ENCODE measurements around the gene TLR8.
"Not testable (repeated sequence)": the region's sequence is repeated elsewhere in the genome, so short reads cannot be mapped to it uniquely, and the experiment has no call there.

Gene TLR8

DNA sequence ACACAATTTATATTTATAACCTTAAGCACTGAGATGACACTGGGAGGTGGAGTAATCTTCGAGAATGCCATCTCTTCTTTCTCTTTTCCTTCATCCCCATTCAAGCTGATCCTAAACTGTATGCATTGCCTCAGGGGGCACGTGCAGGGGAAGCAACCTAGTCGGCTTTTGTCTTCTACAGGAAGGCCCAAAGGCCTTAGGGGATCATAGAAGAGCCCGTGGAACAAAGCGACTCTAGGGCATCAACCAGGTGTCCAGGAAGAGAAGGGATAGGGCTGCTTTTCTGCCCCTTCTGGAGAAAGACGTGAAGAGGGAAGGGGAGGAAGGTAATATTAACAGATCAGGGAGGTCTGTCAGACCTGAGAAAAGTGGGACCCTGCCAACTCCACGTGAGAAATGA is 6.9 kb upstream of the TLR8 start:
- no peak for DNase-seq

DNA sequence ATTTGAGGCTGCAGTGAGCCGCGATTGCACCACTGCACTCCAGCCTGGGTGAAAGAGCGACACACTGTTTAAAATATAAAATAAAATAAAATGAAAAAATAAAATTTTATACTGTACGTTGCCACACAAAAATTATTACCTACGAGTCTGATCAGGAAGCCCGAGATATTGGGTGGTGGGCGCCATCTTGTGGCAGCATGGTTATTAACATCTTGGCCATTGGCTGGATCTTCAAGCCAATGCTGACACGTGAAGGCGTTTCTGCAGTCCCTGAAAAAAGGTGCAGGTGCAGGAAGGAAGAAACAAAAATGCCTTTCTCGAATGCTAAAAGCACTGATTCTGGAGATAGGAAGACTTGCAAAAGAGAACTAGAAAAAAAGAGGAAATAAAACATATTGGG is 4.9 kb upstream of the TLR8 start:
- DNase-seq, result peak; percentile 38

DNA sequence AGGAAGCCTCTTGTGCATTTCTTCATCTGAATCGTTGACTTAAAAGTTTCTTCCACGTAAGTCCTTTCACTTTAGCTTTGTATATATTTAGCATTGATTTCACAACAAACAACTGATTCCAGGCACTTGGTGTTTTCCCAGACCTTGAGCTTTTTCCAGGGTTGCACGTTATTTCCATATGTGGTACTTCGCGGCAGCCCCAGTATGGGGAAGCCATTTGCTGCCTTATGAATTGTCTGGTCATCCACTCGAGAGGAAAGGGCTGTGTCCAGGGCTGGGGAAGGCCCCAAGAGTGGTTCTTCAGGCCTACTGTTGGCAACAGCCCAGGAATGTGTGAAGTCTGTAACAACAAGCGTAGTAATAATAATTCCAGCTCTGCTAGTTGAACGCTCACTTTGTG is 2.8 kb upstream of the TLR8 start:
- no peak for DNase-seq

DNA sequence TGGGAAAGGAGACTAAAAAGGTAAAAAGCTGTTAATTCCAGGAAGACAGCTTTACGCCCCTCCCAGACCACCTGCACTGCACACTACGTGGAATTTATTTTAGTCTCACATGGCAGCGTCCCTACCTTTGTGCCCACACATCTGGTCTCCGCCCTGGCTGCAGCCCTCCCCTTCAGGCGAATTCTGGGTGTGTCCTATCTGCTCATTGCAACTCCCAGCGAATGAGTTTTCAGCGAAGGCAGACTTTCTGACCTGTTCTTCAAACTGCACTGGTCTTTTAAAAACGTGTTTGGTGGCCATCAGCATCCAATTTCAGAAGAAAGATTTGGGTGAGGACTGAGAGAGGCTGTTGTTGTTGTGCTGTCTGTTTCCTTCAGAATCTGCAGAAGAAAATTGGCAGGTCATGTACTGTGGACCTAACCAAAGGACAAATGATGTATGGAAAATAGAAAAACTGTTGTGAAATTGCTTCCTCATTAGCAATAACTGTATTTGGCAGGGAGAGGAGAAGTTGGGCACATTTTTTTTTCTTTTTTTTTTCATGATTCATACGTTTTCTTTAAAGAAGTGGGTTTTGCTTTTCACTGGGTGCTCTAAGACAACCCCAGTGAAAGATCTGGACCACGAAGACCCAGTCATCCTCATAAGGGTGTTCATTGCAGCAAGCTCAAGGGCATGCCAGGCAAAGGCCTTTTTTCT is 4.2 kb downstream of the TLR8 start:
- DNase-seq, result no peak

DNA sequence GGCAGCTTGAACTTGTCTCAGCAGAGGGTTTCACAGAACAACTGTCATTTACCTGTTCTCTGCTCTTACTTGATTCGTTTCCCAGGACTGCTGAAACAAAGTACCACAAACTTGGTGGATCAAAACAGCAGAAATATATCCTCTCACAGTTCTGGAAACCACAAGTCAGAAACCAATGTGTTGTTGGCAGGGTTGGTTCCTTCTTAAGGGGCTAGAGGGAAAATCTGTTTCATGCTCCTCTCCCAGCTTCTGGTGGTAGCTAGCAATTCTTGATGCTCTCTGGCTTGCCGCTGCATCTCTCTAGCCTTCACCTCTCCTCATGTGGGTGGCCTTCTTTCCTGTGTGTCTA is 4.7 kb downstream of the TLR8 start:
- DNase-seq, result no peak

DNA sequence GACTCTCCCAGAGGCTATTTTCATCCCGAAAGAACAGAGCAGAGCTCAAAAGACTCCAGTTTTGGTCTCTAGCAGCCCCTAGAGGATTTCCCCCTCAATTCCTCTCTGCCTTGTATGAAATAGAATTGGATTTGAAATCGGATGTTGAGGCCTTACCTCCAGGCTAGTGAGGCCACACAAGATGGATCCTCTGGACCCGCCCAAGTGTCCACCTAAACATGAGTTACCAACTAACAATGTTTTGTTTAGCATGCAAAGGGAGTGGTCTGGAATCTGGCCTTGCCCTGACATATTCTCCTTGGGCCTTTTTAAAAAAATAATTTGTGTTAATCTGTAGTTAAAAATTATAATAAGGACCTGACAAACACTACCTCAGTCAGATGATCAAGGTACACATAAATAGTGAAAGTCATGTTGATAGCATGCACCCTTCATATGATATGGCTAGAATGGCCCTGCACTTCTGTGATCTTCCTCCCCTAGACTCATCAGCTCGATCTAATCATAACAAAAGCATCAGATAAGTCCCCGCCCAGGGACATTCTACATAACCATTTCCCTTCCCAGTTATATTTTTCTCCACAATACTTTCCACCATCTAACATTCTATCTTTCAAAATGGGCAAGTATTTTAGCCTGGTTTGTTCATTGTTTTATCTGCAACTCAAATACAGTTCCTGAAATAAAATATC is 6.5 kb downstream of the TLR8 start:
- DNase-seq, result no peak

DNA sequence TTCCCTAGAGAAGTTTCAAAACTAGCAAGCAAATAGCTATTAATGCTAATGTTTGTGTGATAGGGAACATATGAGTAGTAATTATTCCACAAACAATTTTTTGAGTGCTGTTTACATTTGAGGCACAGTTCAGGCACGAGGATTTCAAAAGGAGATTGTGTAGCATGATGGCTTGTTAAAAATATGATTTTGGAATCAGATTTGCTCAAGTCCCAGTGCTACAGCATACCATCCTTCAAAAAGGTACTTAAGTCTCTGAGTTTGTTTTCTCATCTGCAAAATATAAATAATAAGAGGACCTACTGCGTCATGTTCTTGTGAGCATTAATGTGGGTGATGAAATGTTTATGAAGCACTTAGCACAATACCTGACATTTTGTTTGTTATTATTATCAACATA is 11.3 kb downstream of the TLR8 start:
- no peak for DNase-seq

DNA sequence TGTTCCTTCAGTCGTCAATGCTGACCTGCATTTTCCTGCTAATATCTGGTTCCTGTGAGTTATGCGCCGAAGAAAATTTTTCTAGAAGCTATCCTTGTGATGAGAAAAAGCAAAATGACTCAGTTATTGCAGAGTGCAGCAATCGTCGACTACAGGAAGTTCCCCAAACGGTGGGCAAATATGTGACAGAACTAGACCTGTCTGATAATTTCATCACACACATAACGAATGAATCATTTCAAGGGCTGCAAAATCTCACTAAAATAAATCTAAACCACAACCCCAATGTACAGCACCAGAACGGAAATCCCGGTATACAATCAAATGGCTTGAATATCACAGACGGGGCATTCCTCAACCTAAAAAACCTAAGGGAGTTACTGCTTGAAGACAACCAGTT is 12.6 kb downstream of the TLR8 start:
- DNase-seq, result no peak

DNA sequence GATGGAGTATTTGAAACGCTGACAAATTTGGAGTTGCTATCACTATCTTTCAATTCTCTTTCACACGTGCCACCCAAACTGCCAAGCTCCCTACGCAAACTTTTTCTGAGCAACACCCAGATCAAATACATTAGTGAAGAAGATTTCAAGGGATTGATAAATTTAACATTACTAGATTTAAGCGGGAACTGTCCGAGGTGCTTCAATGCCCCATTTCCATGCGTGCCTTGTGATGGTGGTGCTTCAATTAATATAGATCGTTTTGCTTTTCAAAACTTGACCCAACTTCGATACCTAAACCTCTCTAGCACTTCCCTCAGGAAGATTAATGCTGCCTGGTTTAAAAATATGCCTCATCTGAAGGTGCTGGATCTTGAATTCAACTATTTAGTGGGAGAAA is 13.2 kb downstream of the TLR8 start:
- no peak for DNase-seq

DNA sequence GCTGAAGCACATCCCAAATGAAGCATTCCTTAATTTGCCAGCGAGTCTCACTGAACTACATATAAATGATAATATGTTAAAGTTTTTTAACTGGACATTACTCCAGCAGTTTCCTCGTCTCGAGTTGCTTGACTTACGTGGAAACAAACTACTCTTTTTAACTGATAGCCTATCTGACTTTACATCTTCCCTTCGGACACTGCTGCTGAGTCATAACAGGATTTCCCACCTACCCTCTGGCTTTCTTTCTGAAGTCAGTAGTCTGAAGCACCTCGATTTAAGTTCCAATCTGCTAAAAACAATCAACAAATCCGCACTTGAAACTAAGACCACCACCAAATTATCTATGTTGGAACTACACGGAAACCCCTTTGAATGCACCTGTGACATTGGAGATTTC is 14.6 kb downstream of the TLR8 start:
- DNase-seq, result no peak

DNA sequence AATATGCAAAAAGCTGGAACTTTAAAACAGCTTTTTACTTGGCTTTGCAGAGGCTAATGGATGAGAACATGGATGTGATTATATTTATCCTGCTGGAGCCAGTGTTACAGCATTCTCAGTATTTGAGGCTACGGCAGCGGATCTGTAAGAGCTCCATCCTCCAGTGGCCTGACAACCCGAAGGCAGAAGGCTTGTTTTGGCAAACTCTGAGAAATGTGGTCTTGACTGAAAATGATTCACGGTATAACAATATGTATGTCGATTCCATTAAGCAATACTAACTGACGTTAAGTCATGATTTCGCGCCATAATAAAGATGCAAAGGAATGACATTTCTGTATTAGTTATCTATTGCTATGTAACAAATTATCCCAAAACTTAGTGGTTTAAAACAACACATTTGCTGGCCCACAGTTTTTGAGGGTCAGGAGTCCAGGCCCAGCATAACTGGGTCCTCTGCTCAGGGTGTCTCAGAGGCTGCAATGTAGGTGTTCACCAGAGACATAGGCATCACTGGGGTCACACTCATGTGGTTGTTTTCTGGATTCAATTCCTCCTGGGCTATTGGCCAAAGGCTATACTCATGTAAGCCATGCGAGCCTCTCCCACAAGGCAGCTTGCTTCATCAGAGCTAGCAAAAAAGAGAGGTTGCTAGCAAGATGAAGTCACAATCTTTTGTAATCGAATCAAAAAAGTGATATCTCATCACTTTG is 15.6 kb downstream of the TLR8 start:
- no peak for DNase-seq

DNA sequence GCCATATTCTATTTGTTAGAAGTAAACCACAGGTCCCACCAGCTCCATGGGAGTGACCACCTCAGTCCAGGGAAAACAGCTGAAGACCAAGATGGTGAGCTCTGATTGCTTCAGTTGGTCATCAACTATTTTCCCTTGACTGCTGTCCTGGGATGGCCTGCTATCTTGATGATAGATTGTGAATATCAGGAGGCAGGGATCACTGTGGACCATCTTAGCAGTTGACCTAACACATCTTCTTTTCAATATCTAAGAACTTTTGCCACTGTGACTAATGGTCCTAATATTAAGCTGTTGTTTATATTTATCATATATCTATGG is 16.1 kb downstream of the TLR8 start:
- DNase-seq, result no peak

DNA sequence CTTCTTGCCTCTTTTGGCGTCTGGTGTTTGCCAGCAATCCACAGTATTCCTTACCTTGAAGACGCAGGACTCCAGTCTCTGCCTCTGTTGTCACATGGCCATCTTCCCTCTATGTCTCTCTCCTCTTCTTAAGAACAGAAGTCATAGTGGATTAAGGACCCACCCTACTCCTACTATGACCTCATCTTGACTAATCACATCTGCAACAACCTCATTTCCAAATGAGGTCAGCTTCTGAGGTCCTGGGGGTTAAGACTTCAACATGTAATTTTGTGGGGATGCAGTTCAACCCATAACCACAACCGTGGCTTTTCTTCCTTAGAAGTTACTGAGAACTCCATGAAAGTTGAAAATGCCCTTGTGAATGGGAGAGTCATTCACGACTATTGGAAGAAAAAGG is 23.3 kb downstream of the TLR8 start:
- no peak for DNase-seq

DNA sequence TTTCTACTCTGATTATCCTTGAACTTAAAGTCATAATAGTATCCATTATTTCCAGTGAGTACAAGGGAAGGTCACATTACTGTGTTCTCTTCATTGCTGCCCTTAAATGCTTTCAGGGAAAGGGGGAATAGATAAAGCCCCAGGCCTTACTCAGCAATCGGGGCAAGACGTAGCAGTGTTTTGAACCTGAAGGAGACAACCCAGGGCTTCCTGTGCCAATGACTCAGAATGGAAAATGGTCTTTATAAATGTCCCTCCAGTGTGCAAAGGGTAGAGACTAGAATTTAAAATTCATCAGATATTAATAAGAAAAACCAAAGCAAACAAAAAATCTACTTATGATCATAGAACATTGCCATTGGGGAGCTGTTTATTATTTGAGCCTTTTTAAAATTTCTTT is 23.7 kb downstream of the TLR8 start:
- no peak for DNase-seq

DNA sequence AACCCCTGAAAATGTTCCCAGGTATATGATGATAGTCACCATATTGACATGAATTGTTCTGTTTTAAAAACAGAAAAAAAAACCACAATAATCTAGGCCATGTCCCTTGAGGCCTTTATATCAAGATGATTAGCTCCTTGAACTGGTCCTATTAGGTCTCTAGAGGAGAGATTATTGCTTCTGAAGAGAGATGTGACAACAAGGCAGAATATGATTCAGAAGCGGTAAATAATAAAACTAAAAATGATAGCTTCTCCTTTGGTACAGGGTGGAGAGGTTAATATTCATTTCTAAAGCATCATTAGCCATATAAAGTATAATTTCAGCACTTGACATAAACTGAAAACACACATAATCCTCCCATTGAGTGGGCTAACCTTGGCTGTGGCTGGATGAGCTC is 25.8 kb downstream of the TLR8 start:
- DNase-seq, result no peak

DNA sequence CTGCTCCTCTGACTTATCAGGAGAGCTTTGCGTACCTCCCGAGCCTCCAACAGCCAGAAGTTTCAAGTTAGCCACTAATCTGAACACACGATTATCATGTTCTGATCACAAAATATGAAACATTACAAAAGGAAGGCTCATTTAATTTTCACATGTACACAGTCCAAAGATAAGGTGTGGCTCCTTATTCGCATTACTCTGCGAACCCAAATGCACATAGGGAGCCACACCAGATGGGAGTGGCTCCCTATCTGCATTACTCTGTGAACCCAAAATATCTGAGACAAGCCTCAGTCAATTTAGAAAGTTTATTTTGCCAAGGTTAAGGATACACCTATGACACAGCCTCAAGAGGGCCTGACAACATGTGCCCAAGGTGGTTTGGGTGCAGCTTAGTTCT is 28.4 kb downstream of the TLR8 start:
- no peak for DNase-seq

DNA sequence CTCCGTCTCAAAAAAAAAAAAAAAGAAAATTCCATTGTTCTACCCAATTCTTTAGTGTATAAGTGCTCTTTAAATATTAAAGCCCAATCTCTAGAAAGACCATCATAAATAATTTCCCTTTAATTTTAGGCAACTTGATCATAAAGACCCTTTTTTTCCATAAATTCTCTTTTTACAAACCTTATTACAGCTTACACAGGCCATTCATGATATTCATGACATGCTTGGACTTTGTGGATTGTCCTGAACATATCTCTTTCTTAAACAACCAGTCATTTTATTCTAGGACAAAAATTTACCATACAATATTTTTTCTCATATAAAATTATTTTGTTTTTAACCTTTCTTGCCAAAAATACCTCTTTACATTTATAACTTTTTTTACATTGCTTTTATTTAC is 30.5 kb downstream of the TLR8 start:
- no peak for DNase-seq

DNA sequence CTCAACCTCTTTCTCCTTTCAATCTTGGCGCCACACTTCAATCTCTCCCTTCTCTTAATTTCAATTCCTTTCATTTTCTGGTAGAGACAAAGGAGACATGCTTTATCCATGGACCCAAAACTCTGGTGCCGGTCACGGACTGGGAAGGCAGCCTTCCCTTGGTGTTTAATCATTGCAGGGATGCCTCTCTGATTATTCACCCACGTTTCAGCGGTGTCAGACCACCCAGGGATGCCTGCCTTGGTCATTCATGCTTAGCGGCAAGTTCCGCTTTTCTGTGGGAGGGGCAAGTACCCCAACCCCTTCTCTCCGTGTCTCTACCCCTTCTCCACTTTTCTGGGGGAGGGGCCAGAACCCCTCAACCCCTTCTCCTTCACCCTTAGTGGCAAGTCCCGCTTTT is 34.1 kb downstream of the TLR8 start:
- DNase-seq, result not testable (repeated sequence)

DNA sequence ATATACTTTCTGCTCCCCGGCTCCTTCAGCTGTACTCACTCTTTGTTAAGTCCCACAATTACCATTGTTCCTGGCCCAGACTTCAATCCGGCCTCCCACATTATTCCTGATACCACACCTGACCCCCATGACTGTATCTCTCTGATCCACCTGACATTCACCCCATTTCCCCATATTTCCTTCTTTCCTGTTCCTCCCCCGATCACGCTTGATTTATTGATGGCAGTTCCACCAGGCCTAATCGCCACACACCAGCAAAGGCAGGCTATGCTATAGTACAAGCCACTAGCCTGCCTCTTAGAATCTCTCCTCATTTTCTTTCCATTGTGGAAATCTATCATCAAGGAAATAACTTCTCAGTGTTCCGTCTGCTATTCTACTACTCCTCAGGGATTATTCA is 37.2 kb downstream of the TLR8 start:
- not testable (repeated sequence) for DNase-seq

DNA sequence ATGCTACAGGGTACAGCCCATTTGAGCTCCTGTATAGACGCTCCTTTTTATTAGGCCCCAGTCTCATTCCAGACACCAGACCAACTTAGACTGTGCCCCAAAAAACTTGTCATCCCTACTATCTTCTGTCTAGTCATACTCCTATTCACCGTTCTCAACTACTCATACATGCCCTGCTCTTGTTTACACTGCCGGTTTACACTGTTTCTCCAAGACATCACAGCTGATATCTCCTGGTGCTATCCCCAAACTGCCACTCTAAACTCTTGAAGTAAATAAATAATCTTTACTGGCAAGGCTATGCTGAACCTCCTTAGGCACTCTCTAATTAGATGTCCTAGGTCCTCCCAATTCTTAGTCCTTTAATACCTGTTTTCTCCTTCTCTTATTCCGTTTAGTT is 38.0 kb downstream of the TLR8 start:
- DNase-seq, result not testable (repeated sequence)

DNA sequence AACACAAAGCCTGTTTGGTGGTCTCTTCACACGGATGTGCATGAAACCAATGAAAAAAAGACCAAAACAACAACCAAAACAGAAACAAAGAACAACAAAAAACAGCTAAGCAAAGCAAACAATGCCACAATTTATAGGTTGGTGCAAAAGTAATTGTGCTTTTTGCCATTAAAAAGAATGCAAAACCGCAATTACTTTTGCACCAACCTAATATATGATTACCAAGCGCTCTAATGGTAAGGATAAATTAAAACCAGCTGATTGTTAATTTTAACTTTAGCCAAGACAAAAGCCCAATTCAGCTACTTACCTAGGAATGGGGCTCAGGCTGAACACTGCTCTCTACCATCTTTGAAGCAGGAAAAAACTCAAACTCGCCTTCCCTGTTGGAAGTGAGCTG is 39.1 kb downstream of the TLR8 start:
- no peak for DNase-seq

DNA sequence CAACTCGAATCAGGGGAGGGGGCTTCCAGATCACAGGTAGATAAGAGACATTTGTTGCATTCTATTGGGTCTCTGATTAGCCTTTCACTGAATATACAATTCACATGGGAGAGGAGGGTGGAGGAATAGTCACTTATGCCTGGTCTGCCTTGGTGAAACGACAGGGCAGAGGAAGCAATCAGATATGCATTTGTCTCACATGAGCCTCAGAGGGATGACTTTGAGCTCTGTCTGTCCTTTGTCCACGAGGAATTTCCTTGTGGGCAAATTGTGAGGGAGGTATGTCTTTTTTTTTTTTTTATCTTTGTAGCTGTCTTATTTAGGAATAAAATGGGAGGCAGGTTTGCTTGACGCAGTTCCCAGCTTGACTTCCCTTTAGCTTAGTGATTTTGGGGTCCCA is 40.0 kb downstream of the TLR8 start:
- no peak for DNase-seq

DNA sequence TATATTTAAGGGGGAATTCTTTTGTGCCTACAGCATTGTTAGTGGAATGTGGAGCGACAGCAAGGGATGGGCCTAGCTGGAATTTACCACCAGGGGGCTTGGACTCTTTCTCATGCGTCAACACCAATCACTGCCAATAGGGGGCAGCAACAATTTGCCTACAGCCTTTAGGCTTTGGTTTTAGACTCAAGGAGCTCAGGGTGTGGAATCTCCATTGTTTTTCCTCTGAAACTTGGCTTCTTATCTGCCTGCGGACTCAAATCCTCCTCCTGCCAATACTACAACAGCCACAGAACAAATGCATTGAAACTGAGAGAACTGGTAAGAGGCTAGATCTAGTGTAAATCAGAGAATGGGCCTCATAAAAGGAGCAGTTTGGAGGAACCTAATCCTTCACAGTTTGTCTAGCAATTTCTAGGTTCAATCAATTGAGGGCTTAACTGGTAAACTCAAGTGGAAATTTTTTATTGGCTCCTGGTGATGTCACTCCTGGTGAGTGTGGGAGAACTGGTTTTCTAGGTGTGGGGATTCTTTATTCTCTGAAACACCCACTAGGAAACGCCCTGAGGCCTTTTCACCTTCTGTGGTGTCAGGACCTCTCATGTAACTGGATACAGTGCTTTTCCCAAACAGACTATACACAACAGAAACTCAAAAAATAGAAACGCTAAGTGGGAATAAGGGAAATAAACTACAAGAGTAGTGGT is 40.6 kb downstream of the TLR8 start:
- DNase-seq, result peak; percentile 58
